Gastrocnemius medialis (tissue), 4 donors: ENCODE data around the gene FABP2. TPM values are rescaled to one million over a fixed set of nuclear protein-coding genes. Genes with fewer than 3 reads are reported as not detected.

Experiments used
- ATAC-seq, 2 donors: fragments of 150-250 bp; one replicate each; pipeline ENCODE4 v1.9.1; 2016
- DNase-seq, 2 donors: peaks; one replicate each; pipeline ENCODE4 v3.0.0-alpha.2; 2019
- H3K27ac ChIP-seq, 4 donors: fragments of 200-600 bp; sonication (generic); 1 replicate in 1 of 4; 2 replicates in 3 of 4; pipeline ENCODE4 v1.5.1; 2016 to 2018; ENCODE audit warnings: mild to moderate bottlenecking in 2 of 4, moderate library complexity in 1 of 4
- H3K27me3 ChIP-seq, 3 donors: fragments of 200-600 bp; sonication (generic) in 2 of 3; 1 replicate in 1 of 3; 2 replicates in 2 of 3; pipeline versions ENCODE4 v1.5.1 to v1.6.0; 2016 to 2019; ENCODE audit warnings: mild to moderate bottlenecking in 1 of 3, moderate library complexity in 1 of 3
- H3K36me3 ChIP-seq, 2 donors: fragments of 200-600 bp; sonication (generic) in 1 of 2; one replicate each; pipeline ENCODE4 v1.5.1; 2017 to 2018
- H3K4me1 ChIP-seq, 2 donors: fragments of 200-600 bp; sonication (generic) in 1 of 2; one replicate each; pipeline ENCODE4 v1.5.1; 2016 to 2017; ENCODE audit warnings: mild to moderate bottlenecking in 2 of 2
- H3K4me3 ChIP-seq, 4 donors: fragments of 200-600 bp; sonication (generic) in 3 of 4; 1 replicate in 1 of 4; 2 replicates in 3 of 4; pipeline ENCODE4 v1.5.1; 2016 to 2019; ENCODE audit warnings: mild to moderate bottlenecking in 2 of 4
- H3K9me3 ChIP-seq, 3 donors: fragments of 200-600 bp; sonication (generic) in 2 of 3; 1 replicate in 1 of 3; 2 replicates in 2 of 3; pipeline ENCODE4 v1.5.1; 2016 to 2019
- POLR2A ChIP-seq, 2 donors: fragments of 450-650 bp; IDR thresholded peaks; one replicate each; pipeline ENCODE4 v1.6.1; 2017; ENCODE audit warnings: antibody characterized with exemption in 2 of 2, mild to moderate bottlenecking in 2 of 2, moderate library complexity in 2 of 2
- in situ Hi-C, 4 donors: fragments of 200-750 bp; cut with MboI; loops; one replicate each; pipeline versions ENCODE4 v1.15.0 to v1.8.0; 2017; ENCODE audit warnings: low sequenced_read_pairs in 4 of 4
- intact Hi-C: fragments of 100-400 bp; cut with DNase I; formaldehyde crosslinking; loops from one replicate; pipeline ENCODE4 v1.15.1; 2023; ENCODE audit warnings: low total_unique reads
- total RNA-seq, 4 donors: library from RNA; depleted of rRNA; stranded (reverse); fragments of >200 nt; gene quantifications; one replicate each; pipeline versions ENCODE4 v1.1.0 to v1.2.3, GENCODE V29; 2016
- TF ChIP-seq, protein P1 (sequence below), 5 experiments: fragments of 450-650 bp in 3 of 5; fragments of 200-600 bp in 2 of 5; sonication (generic) in 2 of 5; IDR thresholded peaks in 4 of 5; conservative IDR thresholded peaks in 1 of 5; 1 replicate in 4 of 5; 2 replicates in 1 of 5; pipeline ENCODE4 v1.5.1; 2016 to 2019; ENCODE audit warnings: antibody characterized with exemption in 5 of 5, mild to moderate bottlenecking in 3 of 5, moderate library complexity in 3 of 5

The FABP2 gene
- total RNA-seq, 4 donors from 2014 or later, result 0.15 TPM; not detected in 3

DNA sequence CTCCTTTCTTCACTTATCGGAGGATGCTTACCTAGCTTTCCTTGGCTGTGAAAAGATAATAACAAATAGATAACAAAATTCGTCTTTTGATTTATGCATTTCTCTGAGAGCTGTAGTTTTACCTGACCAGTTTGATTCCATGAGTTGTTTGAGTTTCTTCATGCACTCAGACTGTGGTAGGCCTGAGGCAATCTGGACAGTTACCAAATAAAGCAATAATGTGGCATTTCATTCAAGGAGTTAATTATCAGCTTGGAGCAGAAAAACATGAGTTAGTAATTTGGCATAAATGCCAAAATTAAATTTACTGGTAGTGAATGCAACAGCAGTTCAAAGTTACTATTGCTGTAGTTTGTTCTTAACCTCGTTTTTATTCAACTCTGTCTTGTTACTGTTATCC is 53.5 kb downstream of the FABP2 start:
- Histone ChIP-seq H3K4me3 (no peak overlapping the region), H3K27ac (no peak overlapping the region), H3K4me1 (peaks cover 0 to 4% of the 10 kb centered on the region in 2 donors), H3K9me3 (no peaks in the 10 kb centered on the region), H3K36me3 (peaks cover 0 to 98% of the 10 kb centered on the region in 2 donors), H3K27me3 (no peaks in the 10 kb centered on the region)
- intact Hi-C loops, result no loop called here
- TF ChIP-seq, protein P1, sequence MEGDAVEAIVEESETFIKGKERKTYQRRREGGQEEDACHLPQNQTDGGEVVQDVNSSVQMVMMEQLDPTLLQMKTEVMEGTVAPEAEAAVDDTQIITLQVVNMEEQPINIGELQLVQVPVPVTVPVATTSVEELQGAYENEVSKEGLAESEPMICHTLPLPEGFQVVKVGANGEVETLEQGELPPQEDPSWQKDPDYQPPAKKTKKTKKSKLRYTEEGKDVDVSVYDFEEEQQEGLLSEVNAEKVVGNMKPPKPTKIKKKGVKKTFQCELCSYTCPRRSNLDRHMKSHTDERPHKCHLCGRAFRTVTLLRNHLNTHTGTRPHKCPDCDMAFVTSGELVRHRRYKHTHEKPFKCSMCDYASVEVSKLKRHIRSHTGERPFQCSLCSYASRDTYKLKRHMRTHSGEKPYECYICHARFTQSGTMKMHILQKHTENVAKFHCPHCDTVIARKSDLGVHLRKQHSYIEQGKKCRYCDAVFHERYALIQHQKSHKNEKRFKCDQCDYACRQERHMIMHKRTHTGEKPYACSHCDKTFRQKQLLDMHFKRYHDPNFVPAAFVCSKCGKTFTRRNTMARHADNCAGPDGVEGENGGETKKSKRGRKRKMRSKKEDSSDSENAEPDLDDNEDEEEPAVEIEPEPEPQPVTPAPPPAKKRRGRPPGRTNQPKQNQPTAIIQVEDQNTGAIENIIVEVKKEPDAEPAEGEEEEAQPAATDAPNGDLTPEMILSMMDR (IDR thresholded peaks at IDR 0.05 in 4 of 5, conservative IDR thresholded peaks at IDR 0.05 in 1 of 5), result no peak
- TF ChIP-seq POLR2A (IDR thresholded peaks at IDR 0.05), result no peak
- ATAC-seq, result no peak
- DNase-seq, result no peak
- in situ Hi-C loops, result no loop called here

Other genes with a start within 250 kb of the FABP2 start
- gene MYOZ2, start 186.3 kb downstream of the FABP2 start, total RNA-seq, result 100 to 1,000 TPM in 2 of 4 donors, 10 to 100 TPM in 2; 30.6 to 290 (median 87.9) TPM
- gene USP53, start 109.4 kb downstream of the FABP2 start, total RNA-seq, result 100 to 1,000 TPM in 1 of 4 donors, 10 to 100 TPM in 3; 56.9 to 190 (median 98.5) TPM